Liver (tissue), 9 donors: ENCODE measurements around the gene UBL4B. TPM values are rescaled to one million over a fixed set of nuclear protein-coding genes. Genes with fewer than 3 reads are reported as not detected.

ENCODE experiments used
- DNase-seq: peaks from one replicate; pipeline ENCODE4 v3.0.0-alpha.2; 2017; ENCODE audit warnings: low spot score
- H3K27ac ChIP-seq, 2 donors: one replicate each; pipeline ENCODE4 v1.7.0; 2013; ENCODE audit warnings: inconsistent platforms in 2 of 2, low read length in 2 of 2, control low read depth in 1 of 2, low read depth in 1 of 2, mild to moderate bottlenecking in 1 of 2
- H3K27me3 ChIP-seq, 4 donors: one replicate each; pipeline versions ENCODE4 v1.6.1 to v1.7.0; 2013; ENCODE audit warnings: low read length in 3 of 4, inconsistent platforms in 1 of 4, mild to moderate bottlenecking in 1 of 4, moderate library complexity in 1 of 4; ENCODE audit not compliant: control insufficient read depth in 4 of 4, insufficient read depth in 4 of 4
- H3K36me3 ChIP-seq, 4 donors: one replicate each; pipeline versions ENCODE4 v1.6.1 to v1.7.0; 2013; ENCODE audit warnings: low read length in 3 of 4, mild to moderate bottlenecking in 3 of 4, low read depth in 1 of 4, moderate library complexity in 1 of 4; ENCODE audit not compliant: control insufficient read depth in 4 of 4, insufficient read depth in 3 of 4
- H3K4me1 ChIP-seq, 4 donors: one replicate each; pipeline versions ENCODE4 v1.6.1 to v1.7.0; 2013; ENCODE audit warnings: low read length in 3 of 4, mild to moderate bottlenecking in 3 of 4, moderate library complexity in 1 of 4; ENCODE audit not compliant: control insufficient read depth in 4 of 4, insufficient read depth in 4 of 4
- H3K4me3 ChIP-seq, 3 donors: one replicate each; pipeline versions ENCODE4 v1.6.1 to v1.7.0; 2013; ENCODE audit warnings: low read length in 3 of 3, control low read depth in 1 of 3, low read depth in 1 of 3, mild to moderate bottlenecking in 1 of 3
- H3K9ac ChIP-seq, 2 donors: one replicate each; pipeline ENCODE4 v1.7.0; 2013; ENCODE audit warnings: low read length in 2 of 2, mild to moderate bottlenecking in 2 of 2, moderate library complexity in 2 of 2, control low read depth in 1 of 2, low read depth in 1 of 2
- H3K9me3 ChIP-seq, 4 donors: one replicate each; pipeline versions ENCODE4 v1.6.1 to v1.7.0; 2013; ENCODE audit warnings: low read length in 3 of 4; ENCODE audit not compliant: control insufficient read depth in 4 of 4
- ATF3 ChIP-seq: IDR thresholded peaks from 2 replicates; pipeline ENCODE4 v1.6.1; 2016; ENCODE audit warnings: antibody characterized with exemption
- CTCF ChIP-seq: fragments of 150-350 bp; IDR thresholded peaks from 2 replicates; pipeline ENCODE4 v1.5.1; 2017; ENCODE audit warnings: improper control_type of control experiment, low read depth, low read length; ENCODE audit not compliant: missing input control
- EGR1 ChIP-seq, 2 donors: IDR thresholded peaks; 2 replicates each; pipeline ENCODE4 v1.6.1; 2016 to 2018; ENCODE audit warnings: antibody characterized with exemption in 2 of 2, low read depth in 2 of 2
- FOXA1 ChIP-seq: IDR thresholded peaks from 2 replicates; pipeline ENCODE4 v1.6.1; 2016; ENCODE audit warnings: antibody characterized with exemption
- FOXA2 ChIP-seq: IDR thresholded peaks from 2 replicates; pipeline ENCODE4 v1.6.1; 2016; ENCODE audit warnings: antibody characterized with exemption
- HNF4A ChIP-seq, 2 donors: conservative IDR thresholded peaks; 2 replicates each; pipeline ENCODE4 v1.6.1; 2016; ENCODE audit warnings: antibody characterized with exemption in 2 of 2, mild to moderate bottlenecking in 2 of 2
- HNF4G ChIP-seq: IDR thresholded peaks from 2 replicates; pipeline ENCODE4 v1.6.1; 2016; ENCODE audit warnings: antibody characterized with exemption
- JUND ChIP-seq, 2 donors: IDR thresholded peaks; 2 replicates each; pipeline ENCODE4 v1.6.1; 2016; ENCODE audit warnings: antibody characterized with exemption in 2 of 2
- MAX ChIP-seq: IDR thresholded peaks from 2 replicates; pipeline ENCODE4 v1.6.1; 2016; ENCODE audit warnings: antibody characterized with exemption
- NR2F2 ChIP-seq: IDR thresholded peaks from 2 replicates; pipeline ENCODE4 v1.6.1; 2016; ENCODE audit warnings: antibody characterized with exemption
- RAD21 ChIP-seq, 2 donors: IDR thresholded peaks; 2 replicates each; pipeline ENCODE4 v1.6.1; 2016; ENCODE audit warnings: antibody characterized with exemption in 2 of 2, mild to moderate bottlenecking in 2 of 2
- REST ChIP-seq: IDR thresholded peaks from 2 replicates; pipeline ENCODE4 v1.6.1; 2016; ENCODE audit warnings: antibody characterized with exemption, mild to moderate bottlenecking
- RXRA ChIP-seq, 2 donors: IDR thresholded peaks; 2 replicates each; pipeline ENCODE4 v1.6.1; 2017 to 2018; ENCODE audit warnings: antibody characterized with exemption in 2 of 2, mild to moderate bottlenecking in 1 of 2
- SP1 ChIP-seq: IDR thresholded peaks from 2 replicates; pipeline ENCODE4 v1.6.1; 2018; ENCODE audit warnings: antibody characterized with exemption, mild to moderate bottlenecking
- TAF1 ChIP-seq: conservative IDR thresholded peaks from 2 replicates; pipeline ENCODE4 v1.6.1; 2016; ENCODE audit warnings: antibody characterized with exemption, mild to moderate bottlenecking
- YY1 ChIP-seq: IDR thresholded peaks from 2 replicates; pipeline ENCODE4 v1.6.1; 2016; ENCODE audit warnings: antibody characterized with exemption, mild to moderate bottlenecking
- WGBS: extraction: QIAGEN DNeasy Blood & Tissue Kit; methylation state at CpG from one replicate; pipeline ENCODE4 v1.1.7; 2013; 5-methylcytosine and 5-hydroxymethylcytosine counted together
- polyA plus RNA-seq, 2 donors: library from polyadenylated mRNA; stranded (reverse) in 1 of 2; unstranded in 1 of 2; fragments of 200-250 nt in 1 of 2; fragments of >200 nt in 1 of 2; fragmentation: Nextera tagmentation in 1 of 2; extraction: Ambion mirVana in 1 of 2; gene quantifications; one replicate each; pipeline versions ENCODE4 v1.2.1 to v1.2.3, GENCODE V29; 2013 to 2015
- total RNA-seq, 2 donors: library from RNA; depleted of rRNA; stranded (reverse); fragments of >200 nt; gene quantifications; one replicate each; pipeline ENCODE4 v1.2.3, GENCODE V29; 2014
- donor health status: healthy.
- donor health status: healthy.
- donor health status: healthy.
- donor health status: healthy.
- donor health status: healthy.

UBL4B gene
- total and polyA plus RNA-seq, 4 donors: not detected

GRCh38 chr1:110098222-110099026, 13.8 kb upstream of the UBL4B start:
- WGBS: 77% methylated on average over 9 of the region's 9 CpGs
- Histone ChIP-seq H3K4me3 (no peak overlapping the region), H3K36me3 (no peaks in the 10 kb centered on the region), H3K27ac (no peak overlapping the region), H3K4me1 (peaks cover 0 to 6% (median 3%) of the 10 kb centered on the region in 4 donors), H3K9me3 (no peaks in the 10 kb centered on the region), H3K27me3 (no peaks in the 10 kb centered on the region), H3K9ac (no peak overlapping the region)
- TF ChIP-seq NR2F2 (no peak), RXRA (IDR thresholded peaks at IDR 0.05) (peak in 1 of 2 donors; percentile 15)
- DNase-seq: no peak

- no peaks in the 10 kb centered on the region for H3K9me3 ChIP-seq
- H3K36me3 ChIP-seq: no peaks in the 10 kb centered on the region
- no peak overlapping the region for H3K27ac ChIP-seq
- WGBS: 85% methylated on average over 2 of the region's 2 CpGs
- no peak overlapping the region for H3K9ac ChIP-seq
- DNase-seq: no peak
- H3K27me3 ChIP-seq: no peaks in the 10 kb centered on the region
- H3K4me1 ChIP-seq: no peaks in the 10 kb centered on the region
- H3K4me3 ChIP-seq: no peak overlapping the region
- TF ChIP-seq EGR1 (IDR thresholded peaks at IDR 0.05; ENCODE audit: low read depth in 2 of 2) (no peak), MAX (no peak), CTCF (no peak), HNF4A (conservative IDR thresholded peaks at IDR 0.05) (no peak), FOXA1 (no peak), TAF1 (no peak), NR2F2 (no peak), JUND (IDR thresholded peaks at IDR 0.05) (no peak), HNF4G (no peak), YY1 (no peak)
These were observed 11.9 kb upstream of the UBL4B start for GRCh38 chr1:110100335-110100734.

- DNase-seq: no peak
- TF ChIP-seq RXRA (IDR thresholded peaks at IDR 0.05) (no peak), EGR1 (IDR thresholded peaks at IDR 0.05; ENCODE audit: low read depth in 2 of 2) (no peak), HNF4A (conservative IDR thresholded peaks at IDR 0.05) (no peak), TAF1 (no peak), JUND (IDR thresholded peaks at IDR 0.05) (no peak), MAX (no peak), FOXA1 (no peak), HNF4G (no peak), YY1 (no peak), FOXA2 (no peak), ATF3 (no peak), CTCF (no peak), NR2F2 (no peak), SP1 (no peak), RAD21 (IDR thresholded peaks at IDR 0.05) (no peak), REST (no peak)
These were observed 10.2 kb upstream of the UBL4B start for GRCh38 chr1:110102081-110102480.

More at GRCh38 chr1:110102081-110102480, 10.2 kb upstream of the UBL4B start:
- H3K27ac ChIP-seq: no peak overlapping the region
- no peaks in the 10 kb centered on the region for H3K27me3 ChIP-seq
- H3K9me3 ChIP-seq: no peaks in the 10 kb centered on the region
- H3K9ac ChIP-seq: no peak overlapping the region
- WGBS: 77% methylated on average over 7 of the region's 7 CpGs
- H3K36me3 ChIP-seq: no peaks in the 10 kb centered on the region
- no peaks in the 10 kb centered on the region for H3K4me1 ChIP-seq
- no peak overlapping the region for H3K4me3 ChIP-seq
